GM20431 (cell line): ENCODE results near the gene CST9L.
"Not testable (repeated sequence)": the region's sequence is repeated elsewhere in the genome, so short reads cannot be mapped to it uniquely, and the experiment has no call there.

Experiments used
- in situ Hi-C: fragments of 300-500 bp; cut with MseI, MboI; formaldehyde crosslinking; loops from one replicate; pipeline ENCODE4 v1.15.0; 2020; ENCODE audit warnings: low sequenced_read_pairs; ENCODE audit not compliant: unreplicated experiment

The CST9L gene

DNA sequence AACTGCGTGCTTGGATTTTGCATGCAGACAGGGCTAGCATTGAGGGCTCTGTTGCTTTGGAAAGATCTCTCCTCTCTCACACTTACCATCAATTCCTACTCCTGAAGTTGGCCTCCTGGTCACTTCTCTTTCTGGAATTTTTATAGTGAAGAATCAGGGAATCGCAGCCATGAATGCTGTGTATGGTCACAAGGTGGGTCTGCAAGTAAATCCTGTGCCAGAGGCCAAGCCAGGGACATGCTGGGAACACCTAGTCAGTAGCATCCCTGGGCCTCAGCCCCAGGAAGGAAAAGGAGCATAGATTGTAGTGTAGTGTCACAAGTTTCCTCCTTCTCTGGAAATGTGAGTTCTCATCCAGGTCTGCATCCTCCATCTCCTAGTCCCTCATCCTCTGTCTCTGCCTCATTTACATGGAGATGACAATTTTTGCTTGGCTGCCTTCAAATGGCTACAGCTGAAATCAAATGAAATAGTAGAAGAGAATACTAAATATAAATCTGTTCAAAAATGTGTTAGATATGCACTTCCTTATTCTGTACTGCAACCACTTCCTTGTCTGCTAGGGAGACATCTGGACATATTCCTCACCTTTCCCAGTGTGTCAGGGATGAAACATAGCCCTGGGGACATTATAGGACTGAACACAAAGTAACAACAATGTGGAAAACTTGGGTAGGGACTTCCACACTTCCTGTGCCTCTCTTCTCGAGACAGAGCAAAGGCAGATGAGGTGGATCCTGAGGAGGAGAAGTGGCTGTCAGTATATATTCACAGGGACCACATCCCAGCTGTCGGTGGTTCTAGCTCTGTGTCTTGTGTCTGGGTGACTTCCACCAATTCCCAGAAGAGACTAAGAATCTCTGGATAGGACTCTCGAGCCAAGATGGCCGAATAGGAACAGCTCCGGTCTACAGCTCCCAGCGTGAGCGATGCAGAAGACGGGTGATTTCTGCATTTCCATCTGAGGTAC, 20.4 kb upstream of the CST9L start:
- in situ Hi-C loops: no loop called here

DNA sequence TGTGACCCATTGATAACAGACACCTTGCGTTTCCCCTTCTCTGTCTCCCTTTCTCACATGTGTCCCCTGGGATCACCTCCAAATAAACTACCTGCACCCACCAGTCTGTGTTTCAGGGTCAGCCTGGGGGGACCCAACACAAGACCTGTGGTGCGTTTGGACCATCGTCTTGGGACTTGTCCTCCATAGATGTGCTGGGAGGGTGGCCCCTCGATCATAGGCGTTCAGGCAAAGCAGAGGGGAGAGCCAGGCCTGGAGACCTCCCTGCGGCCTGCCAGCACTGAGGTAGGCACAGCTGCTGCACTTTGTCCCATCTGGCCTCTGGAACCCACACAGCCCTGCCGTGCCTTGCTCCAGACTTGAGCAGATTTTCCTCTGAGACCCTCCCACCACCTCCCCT, 19.3 kb upstream of the CST9L start:
- in situ Hi-C loops: no loop called here

DNA sequence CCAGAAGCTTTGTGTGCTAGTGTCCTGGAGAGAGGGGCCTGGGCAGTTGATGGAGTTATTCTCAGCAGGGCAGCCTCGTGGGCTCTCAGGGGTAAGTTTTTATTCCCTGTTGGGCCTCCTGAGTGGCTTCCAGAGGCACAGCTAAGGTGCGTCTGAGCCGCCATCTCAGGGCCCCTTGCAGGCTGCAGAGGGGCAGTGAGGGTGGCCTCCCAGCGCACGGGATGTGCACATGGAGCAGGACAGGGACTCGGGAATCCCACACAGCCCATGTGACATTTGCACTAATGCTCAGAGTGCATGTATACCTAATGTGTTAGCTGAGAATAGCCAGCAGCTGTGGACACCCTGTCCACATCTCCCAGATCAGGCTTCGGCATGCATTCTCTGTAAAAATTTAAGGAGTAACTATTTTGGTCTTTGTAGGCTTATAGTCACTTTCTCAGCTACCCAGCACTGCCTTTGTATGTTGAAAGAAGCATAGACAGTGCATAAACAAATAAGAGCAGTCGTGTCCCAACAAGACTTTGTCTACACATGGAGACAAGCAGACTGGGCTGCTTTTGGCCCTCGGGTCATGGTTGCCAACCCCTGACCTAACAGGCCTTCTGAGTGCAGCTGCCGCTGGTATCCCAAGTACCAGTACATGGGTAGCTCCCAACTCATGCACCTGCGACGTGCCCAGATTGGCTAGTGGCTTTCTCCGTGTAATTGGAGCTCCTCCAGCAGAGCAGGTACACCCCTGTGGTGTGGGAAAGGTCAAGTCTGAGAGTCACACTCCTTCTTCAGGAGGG, 18.6 kb upstream of the CST9L start:
- in situ Hi-C loops: no loop called here

DNA sequence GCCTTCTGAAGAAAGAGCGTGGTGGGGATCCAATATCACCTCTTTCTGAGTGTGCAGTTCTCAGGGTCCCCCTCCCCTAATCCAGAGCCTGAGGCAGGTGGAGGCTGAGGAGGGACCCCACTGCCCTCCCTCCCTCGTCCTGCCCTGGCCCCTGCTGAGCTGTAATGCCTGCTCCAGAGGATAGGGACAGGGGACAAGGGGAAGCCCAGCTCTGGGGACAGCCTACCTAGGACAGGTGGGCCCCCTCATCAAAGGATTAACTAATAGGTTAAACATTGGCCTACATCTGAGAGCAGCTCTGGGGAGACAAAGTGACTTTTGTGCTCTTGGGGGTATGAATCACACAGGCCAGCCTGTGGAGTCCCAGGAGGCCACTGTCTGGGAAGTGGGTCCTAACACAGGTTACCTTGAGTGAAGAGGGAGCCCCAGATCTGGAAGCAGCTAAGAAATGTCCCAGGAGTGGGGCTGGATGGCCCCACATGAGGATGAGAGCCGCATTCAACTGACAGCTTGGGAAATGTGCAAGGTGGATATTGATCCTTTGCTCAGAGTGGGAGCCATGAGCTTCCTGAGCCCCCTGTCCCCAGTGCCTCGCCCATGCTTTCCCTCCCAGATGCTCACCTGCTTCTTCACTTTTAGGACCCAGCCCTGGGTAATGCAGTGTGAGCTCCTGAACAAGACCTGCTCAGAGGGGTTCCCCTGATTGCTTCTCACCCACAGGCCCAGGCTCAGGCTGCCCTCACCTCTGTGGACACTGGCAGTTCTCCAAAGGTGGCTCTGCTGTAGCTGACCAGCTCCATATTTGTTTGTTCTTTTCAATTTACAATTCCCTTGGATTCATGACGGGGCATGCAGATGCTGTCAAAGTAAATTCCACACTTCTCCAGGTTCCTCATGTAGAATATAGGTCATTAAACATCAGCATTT, 17.8 kb upstream of the CST9L start:
- in situ Hi-C loops: no loop called here

DNA sequence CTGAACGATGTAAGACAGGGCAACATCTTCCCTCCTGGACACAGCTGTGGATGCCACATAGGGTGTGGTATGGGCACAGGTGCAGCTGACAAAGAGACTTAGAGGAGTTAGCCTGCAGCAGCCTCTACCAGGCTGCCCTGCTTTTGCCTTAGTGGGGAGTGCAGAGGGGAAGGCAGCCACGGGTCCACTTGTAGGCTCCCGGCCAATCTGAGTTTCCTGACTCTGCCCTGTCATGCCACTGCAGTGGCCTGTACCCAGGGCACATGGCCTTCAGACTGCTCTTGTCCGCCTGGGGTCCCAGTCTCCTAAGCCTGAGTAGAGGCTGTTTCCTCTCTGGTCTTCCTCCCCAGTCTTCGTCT, 17.1 kb upstream of the CST9L start:
- in situ Hi-C loops: no loop called here

DNA sequence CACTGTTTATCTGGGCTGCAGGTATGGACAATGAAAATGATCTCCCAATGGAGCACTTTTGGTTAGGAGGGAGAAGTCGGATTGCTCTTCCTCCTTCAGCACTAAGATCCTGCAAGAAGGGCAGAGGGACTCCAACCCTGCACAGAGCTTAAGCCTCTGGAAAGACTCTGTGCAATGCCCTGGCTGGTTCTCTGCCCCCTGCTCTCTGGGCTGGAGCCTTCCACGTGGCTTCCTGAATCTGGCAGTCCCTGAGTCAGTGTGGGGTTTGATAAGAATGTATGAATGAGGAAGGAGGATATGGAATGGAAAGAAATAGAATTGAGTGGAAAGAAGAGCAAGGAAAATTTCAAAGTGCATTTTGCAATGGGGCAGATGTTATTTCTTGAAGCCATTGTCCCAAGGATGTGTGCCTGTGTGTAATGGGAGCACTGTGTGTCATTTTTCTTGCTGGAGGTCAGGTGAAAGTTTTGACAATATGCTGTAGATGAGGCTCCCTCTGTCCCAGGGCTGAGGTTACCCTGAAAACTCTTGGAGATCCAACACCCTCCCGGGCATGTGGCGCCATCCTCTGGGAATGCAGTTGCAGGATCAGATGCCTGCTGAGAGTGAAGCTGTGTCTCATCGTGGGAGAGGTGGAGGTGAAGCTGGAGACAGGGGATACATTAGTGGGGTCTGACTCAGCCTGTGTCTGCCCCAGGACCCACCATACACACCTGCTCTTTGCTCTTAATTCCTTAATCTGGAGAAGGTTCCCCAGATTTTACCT, 16.3 kb upstream of the CST9L start:
- in situ Hi-C loops: no loop called here

DNA sequence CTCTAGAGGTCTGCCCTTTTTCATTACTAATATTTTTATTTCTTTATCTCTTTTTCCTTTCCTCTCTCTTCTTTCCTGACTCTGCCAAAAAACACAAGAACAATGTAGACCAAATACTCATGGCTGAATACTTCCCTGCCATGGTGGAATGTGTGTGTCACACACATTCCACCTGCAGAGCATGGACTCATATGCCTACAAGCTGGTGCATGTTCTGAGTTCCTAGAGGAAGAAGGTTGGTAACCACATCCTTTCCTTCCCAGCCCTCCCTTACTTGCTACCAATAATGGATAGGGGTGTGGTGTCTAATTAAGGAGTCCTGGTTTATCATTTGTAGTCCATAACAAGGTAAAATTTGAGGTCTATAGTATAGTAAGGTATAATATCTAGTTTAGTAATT, 15.2 kb upstream of the CST9L start:
- in situ Hi-C loops: no loop called here

DNA sequence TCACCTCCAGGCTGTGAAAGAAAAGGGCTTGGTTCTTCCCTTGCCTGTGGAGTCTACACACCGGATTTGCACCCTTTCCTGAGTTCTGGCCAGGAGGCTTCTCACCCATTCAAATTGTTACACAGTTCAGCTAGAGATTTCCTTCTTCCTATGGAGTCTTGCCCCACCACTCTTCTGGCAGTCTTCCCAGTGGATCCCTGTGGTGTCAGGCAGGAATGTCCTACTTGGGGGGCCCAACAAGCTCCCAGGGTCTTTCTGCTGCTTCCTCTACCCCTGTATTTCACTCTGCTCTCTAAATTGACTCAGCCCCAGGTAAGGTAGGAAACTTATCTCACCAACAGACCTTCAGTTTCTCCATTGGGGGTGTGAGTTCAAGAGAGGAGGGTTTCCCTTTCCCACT, 14.0 kb upstream of the CST9L start:
- in situ Hi-C loops: no loop called here

DNA sequence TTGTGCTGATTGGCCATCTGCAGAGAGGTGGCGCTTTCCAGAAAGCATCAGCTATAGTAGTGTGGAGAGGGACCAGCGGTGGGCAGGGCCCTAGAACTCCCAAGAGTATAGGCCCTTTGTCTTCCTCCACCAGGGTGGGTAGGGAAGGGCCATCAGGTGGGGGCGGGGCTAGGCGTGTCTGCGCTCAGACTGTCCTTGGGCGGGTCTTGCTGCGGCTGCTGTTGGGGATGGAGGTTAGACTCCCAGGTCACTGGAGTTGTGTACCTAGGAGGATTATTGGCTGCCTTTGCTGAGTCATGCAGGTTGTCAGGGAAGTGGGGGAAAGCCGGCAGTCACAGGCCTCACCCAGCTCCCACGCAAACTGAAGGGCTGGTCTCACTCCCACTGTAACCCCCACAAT, 13.5 kb upstream of the CST9L start:
- in situ Hi-C loops: not testable (repeated sequence)

DNA sequence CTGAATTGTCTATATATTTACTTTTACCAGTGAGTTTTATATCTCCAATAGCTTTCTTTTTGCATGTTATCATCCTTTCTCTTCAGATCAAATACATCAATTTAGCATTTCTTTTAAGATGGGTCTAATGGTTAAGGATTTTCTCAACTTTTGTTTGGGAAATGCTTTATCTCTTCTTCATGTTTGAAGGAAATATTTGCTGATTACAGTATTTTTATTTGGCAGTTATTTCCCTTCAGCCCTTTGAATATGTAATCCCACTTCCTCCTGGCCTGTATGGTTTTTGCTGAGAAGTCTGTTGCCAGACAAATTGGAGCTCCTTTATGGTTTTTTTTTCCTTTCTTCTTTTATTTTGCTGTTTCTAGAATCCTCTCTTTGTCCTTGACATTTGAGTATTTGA, 6.7 kb upstream of the CST9L start:
- in situ Hi-C loops: no loop called here

DNA sequence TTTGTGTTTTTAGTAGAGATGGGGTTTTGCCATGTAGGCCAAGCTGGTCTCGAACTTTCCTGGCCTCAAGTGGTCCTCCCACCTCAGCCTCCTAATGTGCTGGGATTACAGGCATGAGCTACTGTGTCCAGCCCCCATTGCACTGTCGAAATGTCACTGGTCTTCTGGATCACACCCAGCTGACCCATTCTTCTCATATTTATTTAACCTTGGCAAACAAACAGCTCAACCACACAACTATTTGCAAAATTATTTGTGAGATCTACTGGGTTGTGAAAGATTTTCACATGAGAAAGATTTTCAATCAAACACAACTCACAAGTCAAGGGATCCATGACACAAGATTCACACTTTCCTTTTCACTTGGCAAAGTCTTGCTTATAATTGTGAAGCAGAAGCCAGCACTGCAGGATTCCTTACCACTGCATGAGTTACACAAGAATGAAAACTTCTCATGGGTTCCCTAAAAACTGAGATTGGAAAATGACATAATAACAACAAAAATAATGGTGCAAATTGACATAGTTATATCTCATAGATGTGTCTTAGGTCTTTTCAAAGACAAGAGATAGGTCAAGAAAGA, 2.0 kb upstream of the CST9L start:
- in situ Hi-C loops: no loop called here

DNA sequence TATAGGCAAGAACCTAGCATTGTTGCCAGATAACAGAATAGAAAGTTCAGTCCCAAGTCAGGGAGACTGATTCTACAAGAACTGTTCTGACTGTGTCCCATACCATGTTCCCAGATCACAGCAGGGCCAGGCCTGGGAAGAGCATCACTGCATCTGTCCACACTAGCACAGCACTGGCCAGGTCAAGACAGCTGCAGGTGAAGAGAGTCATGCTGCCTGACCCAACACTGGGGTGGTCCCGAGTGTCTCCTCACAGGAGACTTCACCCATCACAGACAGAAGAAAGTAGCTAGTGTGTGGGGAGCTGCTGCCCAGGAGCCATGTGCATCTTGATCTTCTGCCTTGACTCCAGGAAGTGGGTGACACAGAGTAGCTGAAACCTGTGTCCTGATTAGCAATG, 1.3 kb upstream of the CST9L start:
- in situ Hi-C loops: no loop called here

DNA sequence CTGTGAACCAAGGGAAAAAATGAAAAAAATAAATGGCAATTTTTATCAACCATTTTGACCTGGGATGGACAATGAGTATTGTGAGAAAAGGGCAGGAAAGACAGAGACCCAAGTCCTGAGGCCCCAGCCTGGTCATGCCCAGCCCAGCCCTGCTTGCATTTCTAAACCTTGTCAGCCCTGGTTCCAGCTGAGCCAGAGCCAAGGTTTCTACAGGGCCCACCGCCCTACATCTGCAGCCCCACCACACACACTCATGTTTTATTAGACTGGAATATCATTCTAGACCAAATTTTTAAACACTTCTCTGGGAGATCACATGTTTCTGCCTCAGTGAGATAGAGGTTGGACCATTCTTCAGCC, 667 bp upstream of the CST9L start:
- in situ Hi-C loops: no loop called here

DNA sequence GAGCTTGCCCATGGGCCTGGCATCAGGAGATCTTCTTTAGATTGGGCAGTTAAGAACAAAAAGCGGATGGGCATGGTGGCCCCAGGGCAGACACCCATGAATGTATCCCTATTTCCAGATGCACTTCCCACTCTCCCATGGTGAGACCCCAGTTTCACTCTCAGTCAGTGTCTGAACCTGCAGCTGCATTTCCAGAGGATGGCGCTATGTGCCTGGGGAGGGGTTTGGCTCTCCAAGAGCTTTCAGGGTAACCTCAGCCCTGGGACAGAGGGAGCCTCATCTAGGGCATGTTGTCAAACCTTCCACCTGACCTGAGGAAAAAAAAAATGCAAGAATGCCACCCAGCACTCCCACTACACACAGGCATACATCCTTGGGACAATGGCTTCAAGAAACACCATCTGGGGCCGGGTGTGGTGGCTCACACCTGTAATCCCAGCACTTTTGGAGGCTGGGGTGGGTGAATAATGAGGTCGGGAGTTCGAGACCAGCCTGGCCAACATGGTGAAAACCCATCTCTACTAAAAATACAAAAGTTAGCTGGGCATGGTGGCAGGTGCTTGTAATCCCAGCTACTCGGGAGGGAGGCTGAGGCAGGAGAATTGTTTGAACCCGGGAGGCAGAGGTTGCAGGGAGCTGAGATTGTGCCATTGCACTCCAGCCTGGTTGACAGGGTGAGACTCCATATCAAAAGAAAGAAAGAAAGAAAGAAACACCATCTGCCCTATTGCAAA, 1.9 kb downstream of the CST9L start:
- in situ Hi-C loops: no loop called here

DNA sequence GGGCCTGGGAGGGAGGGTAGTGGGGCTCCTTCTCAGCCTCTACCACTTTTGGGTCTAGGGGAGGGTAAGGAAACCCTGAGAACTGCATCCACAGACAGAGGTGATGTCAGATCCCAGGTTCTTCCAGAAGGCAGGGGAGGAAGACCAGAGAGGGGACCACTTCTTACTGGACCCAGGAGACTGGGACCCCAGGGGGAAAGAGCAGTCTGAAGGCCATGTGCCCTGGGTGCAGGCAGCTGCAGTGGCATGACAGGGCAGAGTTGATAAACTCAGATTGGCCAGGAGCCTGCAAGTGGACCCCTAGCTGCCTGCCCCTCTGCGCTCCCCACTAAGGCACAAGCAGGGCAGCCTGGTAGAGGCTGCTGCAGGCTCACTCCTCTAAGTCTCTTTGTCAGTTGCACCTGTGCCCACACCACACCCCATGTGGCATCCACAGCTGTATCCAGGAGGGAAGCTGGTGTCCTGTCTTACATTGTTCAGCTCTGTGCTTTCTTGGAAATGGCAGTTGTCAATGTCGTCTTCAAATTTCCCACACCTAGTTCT, 2.7 kb downstream of the CST9L start:
- in situ Hi-C loops: no loop called here

DNA sequence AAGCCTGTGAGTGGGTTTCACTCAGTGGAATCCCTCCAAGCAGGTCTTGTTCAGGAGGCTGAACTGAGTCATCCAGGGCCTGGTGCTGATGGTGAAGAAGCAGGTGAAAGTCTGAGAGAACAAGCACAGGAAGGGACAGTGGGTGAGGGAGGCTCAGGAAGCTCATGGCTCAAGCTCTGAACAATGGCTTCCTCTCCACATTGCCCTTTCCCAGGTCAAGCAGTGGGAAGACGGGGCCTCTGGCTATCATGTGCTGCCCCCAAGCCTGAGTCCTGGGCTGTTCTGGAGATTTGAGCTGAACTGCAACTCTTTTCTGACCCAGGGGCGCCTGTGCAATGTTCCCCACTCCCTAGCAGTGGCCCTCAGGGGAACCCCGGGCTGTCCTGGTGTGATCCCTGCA, 3.4 kb downstream of the CST9L start:
- in situ Hi-C loops: no loop called here

DNA sequence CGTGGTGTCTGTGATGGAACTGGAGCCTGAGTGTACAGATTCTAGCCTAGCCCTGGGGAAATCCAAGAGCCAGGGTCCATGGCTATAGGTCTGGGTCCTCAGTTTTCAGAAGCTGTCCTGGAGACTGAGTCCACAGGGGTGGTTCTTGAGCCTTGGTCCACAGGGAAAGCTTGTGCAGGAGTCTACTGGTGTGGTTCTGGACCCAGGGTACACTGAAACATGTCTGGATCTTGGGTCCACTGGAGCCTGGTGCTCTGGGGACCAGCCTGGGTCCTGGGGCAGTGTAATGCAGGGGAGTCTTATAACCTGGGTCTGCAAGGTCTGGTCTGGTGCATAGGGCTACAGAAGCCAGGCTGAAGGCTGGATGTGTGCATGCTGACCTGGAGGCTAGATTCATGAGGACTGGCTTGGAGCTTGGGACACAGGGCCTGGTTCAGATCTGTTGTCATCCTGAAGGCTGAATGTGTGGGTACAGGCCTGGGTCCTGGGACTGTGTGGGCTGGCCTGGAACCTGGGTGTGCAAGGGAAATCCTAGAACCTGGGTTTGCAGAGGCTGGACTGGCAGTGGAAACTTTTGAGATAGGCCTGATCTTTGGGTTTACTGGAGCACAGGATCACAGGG, 5.5 kb downstream of the CST9L start:
- in situ Hi-C loops: no loop called here

DNA sequence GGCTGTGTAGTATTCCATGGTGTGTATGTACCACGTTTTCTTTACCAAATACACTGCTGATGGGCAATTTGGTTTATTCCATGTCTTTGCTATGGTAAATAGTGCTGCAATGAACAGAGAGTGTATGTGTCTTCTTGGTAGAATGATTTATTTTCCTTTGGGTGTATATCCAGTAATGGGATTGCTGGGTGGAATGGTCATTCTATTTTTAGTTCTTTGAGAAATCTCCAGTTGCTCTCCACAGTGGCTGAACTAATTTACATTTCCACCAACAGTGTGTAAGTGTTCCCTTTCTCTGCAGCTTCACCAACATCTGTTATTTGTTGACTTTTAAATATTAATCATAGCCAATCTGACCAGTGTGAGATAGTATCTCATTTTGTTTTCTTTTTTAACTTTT, 13.9 kb downstream of the CST9L start:
- in situ Hi-C loops: no loop called here
